ENCODE data around the gene BNIP5.

DNA sequence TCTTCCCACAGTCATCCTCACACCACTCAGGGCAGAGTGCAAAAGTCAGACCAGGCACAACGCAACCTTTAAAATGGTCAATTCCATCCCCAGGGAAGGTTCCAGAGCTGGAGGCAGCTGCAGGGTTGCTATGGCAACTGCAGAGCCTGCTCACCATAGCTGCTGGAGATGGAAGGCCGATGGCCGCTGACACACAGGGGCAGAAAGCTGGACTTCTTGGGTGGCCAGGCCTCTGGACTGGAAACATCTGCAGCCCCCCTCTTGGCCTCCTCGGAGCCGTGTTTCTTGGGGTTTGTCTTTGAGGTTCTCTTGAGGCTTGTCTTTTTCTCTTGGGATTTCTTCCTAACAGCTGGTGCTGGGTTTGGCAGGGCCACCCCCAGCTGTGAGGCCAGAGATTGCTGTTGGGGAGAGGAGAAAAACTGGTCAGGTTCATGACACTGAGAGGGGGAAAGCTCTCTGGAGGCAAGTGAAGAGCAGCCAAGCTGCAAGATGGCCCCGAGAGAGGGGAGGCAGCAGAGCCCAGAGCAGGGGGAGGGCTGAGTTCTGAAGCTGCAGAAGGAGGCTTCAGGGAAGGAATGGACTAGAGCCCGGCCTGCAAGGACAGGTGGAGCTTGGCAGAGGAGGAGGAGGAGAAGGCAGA, 10.2 kb downstream of the BNIP5 start:
- TF ChIP-seq ZNF547 (CRISPR knock-in tag; IDR thresholded peaks at IDR 0.05) (no peak), HOXA7 (CRISPR knock-in tag; IDR thresholded peaks at IDR 0.05) (no peak), ZFP36 (IDR thresholded peaks at IDR 0.05; ENCODE audit: borderline replicate concordance, low read depth, low read length, partially characterized antibody) (no peak), HNRNPL (IDR thresholded peaks at IDR 0.05; ENCODE audit: low read depth, low read length) (no peak), CHD4 (IDR thresholded peaks at IDR 0.05; ENCODE audit: borderline replicate concordance, low read length) (no peak)
- TF ChIP-seq, protein P1, sequence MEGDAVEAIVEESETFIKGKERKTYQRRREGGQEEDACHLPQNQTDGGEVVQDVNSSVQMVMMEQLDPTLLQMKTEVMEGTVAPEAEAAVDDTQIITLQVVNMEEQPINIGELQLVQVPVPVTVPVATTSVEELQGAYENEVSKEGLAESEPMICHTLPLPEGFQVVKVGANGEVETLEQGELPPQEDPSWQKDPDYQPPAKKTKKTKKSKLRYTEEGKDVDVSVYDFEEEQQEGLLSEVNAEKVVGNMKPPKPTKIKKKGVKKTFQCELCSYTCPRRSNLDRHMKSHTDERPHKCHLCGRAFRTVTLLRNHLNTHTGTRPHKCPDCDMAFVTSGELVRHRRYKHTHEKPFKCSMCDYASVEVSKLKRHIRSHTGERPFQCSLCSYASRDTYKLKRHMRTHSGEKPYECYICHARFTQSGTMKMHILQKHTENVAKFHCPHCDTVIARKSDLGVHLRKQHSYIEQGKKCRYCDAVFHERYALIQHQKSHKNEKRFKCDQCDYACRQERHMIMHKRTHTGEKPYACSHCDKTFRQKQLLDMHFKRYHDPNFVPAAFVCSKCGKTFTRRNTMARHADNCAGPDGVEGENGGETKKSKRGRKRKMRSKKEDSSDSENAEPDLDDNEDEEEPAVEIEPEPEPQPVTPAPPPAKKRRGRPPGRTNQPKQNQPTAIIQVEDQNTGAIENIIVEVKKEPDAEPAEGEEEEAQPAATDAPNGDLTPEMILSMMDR (CRISPR knock-in tag; IDR thresholded peaks at IDR 0.05) = no peak
- TF ChIP-seq, protein P2, sequence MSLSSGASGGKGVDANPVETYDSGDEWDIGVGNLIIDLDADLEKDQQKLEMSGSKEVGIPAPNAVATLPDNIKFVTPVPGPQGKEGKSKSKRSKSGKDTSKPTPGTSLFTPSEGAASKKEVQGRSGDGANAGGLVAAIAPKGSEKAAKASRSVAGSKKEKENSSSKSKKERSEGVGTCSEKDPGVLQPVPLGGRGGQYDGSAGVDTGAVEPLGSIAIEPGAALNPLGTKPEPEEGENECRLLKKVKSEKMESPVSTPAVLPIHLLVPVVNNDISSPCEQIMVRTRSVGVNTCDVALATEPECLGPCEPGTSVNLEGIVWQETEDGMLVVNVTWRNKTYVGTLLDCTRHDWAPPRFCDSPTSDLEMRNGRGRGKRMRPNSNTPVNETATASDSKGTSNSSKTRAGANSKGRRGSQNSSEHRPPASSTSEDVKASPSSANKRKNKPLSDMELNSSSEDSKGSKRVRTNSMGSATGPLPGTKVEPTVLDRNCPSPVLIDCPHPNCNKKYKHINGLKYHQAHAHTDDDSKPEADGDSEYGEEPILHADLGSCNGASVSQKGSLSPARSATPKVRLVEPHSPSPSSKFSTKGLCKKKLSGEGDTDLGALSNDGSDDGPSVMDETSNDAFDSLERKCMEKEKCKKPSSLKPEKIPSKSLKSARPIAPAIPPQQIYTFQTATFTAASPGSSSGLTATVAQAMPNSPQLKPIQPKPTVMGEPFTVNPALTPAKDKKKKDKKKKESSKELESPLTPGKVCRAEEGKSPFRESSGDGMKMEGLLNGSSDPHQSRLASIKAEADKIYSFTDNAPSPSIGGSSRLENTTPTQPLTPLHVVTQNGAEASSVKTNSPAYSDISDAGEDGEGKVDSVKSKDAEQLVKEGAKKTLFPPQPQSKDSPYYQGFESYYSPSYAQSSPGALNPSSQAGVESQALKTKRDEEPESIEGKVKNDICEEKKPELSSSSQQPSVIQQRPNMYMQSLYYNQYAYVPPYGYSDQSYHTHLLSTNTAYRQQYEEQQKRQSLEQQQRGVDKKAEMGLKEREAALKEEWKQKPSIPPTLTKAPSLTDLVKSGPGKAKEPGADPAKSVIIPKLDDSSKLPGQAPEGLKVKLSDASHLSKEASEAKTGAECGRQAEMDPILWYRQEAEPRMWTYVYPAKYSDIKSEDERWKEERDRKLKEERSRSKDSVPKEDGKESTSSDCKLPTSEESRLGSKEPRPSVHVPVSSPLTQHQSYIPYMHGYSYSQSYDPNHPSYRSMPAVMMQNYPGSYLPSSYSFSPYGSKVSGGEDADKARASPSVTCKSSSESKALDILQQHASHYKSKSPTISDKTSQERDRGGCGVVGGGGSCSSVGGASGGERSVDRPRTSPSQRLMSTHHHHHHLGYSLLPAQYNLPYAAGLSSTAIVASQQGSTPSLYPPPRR (CRISPR knock-in tag; IDR thresholded peaks at IDR 0.05; ENCODE audit: borderline replicate concordance) = no peak
- TF ChIP-seq, protein P3, sequence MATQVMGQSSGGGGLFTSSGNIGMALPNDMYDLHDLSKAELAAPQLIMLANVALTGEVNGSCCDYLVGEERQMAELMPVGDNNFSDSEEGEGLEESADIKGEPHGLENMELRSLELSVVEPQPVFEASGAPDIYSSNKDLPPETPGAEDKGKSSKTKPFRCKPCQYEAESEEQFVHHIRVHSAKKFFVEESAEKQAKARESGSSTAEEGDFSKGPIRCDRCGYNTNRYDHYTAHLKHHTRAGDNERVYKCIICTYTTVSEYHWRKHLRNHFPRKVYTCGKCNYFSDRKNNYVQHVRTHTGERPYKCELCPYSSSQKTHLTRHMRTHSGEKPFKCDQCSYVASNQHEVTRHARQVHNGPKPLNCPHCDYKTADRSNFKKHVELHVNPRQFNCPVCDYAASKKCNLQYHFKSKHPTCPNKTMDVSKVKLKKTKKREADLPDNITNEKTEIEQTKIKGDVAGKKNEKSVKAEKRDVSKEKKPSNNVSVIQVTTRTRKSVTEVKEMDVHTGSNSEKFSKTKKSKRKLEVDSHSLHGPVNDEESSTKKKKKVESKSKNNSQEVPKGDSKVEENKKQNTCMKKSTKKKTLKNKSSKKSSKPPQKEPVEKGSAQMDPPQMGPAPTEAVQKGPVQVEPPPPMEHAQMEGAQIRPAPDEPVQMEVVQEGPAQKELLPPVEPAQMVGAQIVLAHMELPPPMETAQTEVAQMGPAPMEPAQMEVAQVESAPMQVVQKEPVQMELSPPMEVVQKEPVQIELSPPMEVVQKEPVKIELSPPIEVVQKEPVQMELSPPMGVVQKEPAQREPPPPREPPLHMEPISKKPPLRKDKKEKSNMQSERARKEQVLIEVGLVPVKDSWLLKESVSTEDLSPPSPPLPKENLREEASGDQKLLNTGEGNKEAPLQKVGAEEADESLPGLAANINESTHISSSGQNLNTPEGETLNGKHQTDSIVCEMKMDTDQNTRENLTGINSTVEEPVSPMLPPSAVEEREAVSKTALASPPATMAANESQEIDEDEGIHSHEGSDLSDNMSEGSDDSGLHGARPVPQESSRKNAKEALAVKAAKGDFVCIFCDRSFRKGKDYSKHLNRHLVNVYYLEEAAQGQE (IDR thresholded peaks at IDR 0.05; ENCODE audit: borderline replicate concordance in 1 of 2, low read depth in 1 of 2, low read length in 2 of 2) = no peak

Data from HepG2 (cell line).